GM12878 (cell line): ENCODE measurements around the gene ELMO2. TPM values are rescaled to one million over a fixed set of nuclear protein-coding genes. Genes with fewer than 3 reads are reported as not detected.

Experiments
- BACH1 ChIP-seq: fragments of 450-650 bp; IDR thresholded peaks from 2 replicates; pipeline ENCODE4 v1.6.1; 2017; ENCODE audit warnings: mild to moderate bottlenecking, borderline replicate concordance
- BCL11A ChIP-seq: IDR thresholded peaks from 2 replicates; pipeline ENCODE4 v1.6.1; 2011; ENCODE audit warnings: low read depth, low read length
- BHLHE40 ChIP-seq, 2 experiments: fragments of 450-650 bp in 1 of 2; IDR thresholded peaks; 2 replicates each; pipeline ENCODE4 v1.6.1; 2011 to 2017; ENCODE audit warnings: low read depth in 2 of 2, borderline replicate concordance in 1 of 2, improper control_type of control experiment in 1 of 2, low read length in 1 of 2, mild to moderate bottlenecking in 1 of 2
- EED ChIP-seq: sonication (generic); IDR thresholded peaks from 2 replicates; pipeline ENCODE4 v1.6.1; 2016; ENCODE audit warnings: antibody characterized with exemption, low read depth
- FOXK2 ChIP-seq: fragments of 450-650 bp; IDR thresholded peaks from 2 replicates; pipeline ENCODE4 v1.6.1; 2017; ENCODE audit warnings: mild to moderate bottlenecking, moderate library complexity
- GATAD2B ChIP-seq: fragments of 450-650 bp; conservative IDR thresholded peaks from 2 replicates; pipeline ENCODE4 v1.6.1; 2017; ENCODE audit warnings: low read depth, mild to moderate bottlenecking, moderate library complexity
- JUNB ChIP-seq: IDR thresholded peaks from 2 replicates; pipeline ENCODE4 v1.6.1; 2016; ENCODE audit warnings: antibody characterized with exemption, mild to moderate bottlenecking
- LARP7 ChIP-seq: fragments of 450-650 bp; IDR thresholded peaks from 2 replicates; pipeline ENCODE4 v1.6.1; 2017; ENCODE audit warnings: mild to moderate bottlenecking
- PAX5 ChIP-seq: IDR thresholded peaks from 2 replicates; pipeline ENCODE4 v1.6.1; 2011; ENCODE audit warnings: low read depth, low read length, borderline replicate concordance
- SIX5 ChIP-seq: IDR thresholded peaks from 2 replicates; pipeline ENCODE4 v1.6.1; 2011; ENCODE audit warnings: mild to moderate bottlenecking, low read depth, low read length, moderate library complexity; ENCODE audit not compliant: severe bottlenecking
- SP1 ChIP-seq: IDR thresholded peaks from one replicate; pipeline ENCODE4 v1.6.1; 2011; ENCODE audit warnings: low read depth, low read length
- SREBF2 ChIP-seq: IDR thresholded peaks from 2 replicates; pipeline ENCODE4 v1.6.1; 2012; ENCODE audit warnings: mild to moderate bottlenecking, low read length
- TCF12 ChIP-seq: IDR thresholded peaks from 2 replicates; pipeline ENCODE4 v1.6.1; 2011; ENCODE audit warnings: low read depth, mild to moderate bottlenecking, low read length
- TCF7 ChIP-seq: IDR thresholded peaks from 2 replicates; pipeline ENCODE4 v1.6.1; 2014; ENCODE audit warnings: antibody characterized with exemption, borderline replicate concordance
- ZBED1 ChIP-seq: IDR thresholded peaks from 2 replicates; pipeline ENCODE4 v1.6.1; 2016; ENCODE audit warnings: borderline replicate concordance
- ZNF217 ChIP-seq: fragments of 450-650 bp; IDR thresholded peaks from 2 replicates; pipeline ENCODE4 v1.6.1; 2017; ENCODE audit warnings: antibody characterized with exemption, mild to moderate bottlenecking
- ZNF274 ChIP-seq: IDR thresholded peaks from one replicate; pipeline ENCODE4 v1.8.0; 2011; ENCODE audit not compliant: insufficient read length, insufficient read depth
- ZNF384 ChIP-seq: IDR thresholded peaks from 2 replicates; pipeline ENCODE4 v1.6.1; 2012; ENCODE audit warnings: low read depth, mild to moderate bottlenecking, low read length, improper control_type of control experiment, borderline replicate concordance
- polyA plus RNA-seq, 11 experiments: library from polyadenylated mRNA; depleted of rRNA in 4 of 11; unstranded in 6 of 11; stranded (reverse) in 5 of 11; fragments of >200 nt; fragmentation: Nextera tagmentation in 4 of 11; fragmentation: Illumina TruSeq in 1 of 11; extraction: Ambion mirVana in 4 of 11; extraction: Trizol in 1 of 11; gene quantifications; 1 replicate in 1 of 11; 2 replicates in 10 of 11; pipeline versions ENCODE4 v1.2.1 to v1.2.3, GENCODE V29; 2011 to 2016; ENCODE audit warnings: inconsistent platforms in 2 of 11, missing spikeins in 2 of 11, low read depth in 1 of 11
- total RNA-seq, 4 experiments: library from RNA; depleted of rRNA in 3 of 4; stranded (reverse); fragments of >200 nt in 3 of 4; fragmentation: Illumina TruSeq in 1 of 4; extraction: Trizol in 1 of 4; gene quantifications; 2 replicates each; pipeline versions ENCODE4 v1.2.1 to v1.2.3, GENCODE V29; 2013 to 2021
- TF ChIP-seq, protein P1 (sequence below): fragments of 450-650 bp; IDR thresholded peaks from 2 replicates; pipeline ENCODE4 v1.6.1; 2017; ENCODE audit warnings: mild to moderate bottlenecking, low read depth, inconsistent platforms; ENCODE audit not compliant: poor library complexity, severe bottlenecking
- TF ChIP-seq, protein P2 (sequence below): fragments of 450-650 bp; IDR thresholded peaks from 2 replicates; pipeline ENCODE4 v1.6.1; 2016; ENCODE audit warnings: mild to moderate bottlenecking
- TF ChIP-seq, protein P3 (sequence below): IDR thresholded peaks from 2 replicates; pipeline ENCODE4 v1.6.1; 2011; ENCODE audit warnings: low read depth, mild to moderate bottlenecking, low read length, moderate library complexity, borderline replicate concordance; ENCODE audit errors: extremely low read depth
- TF ChIP-seq, protein P4 (sequence below): IDR thresholded peaks from 2 replicates; pipeline ENCODE4 v1.6.1; 2011; ENCODE audit warnings: mild to moderate bottlenecking, low read depth, low read length, moderate library complexity; ENCODE audit not compliant: insufficient replicate concordance
- TF ChIP-seq, protein P5 (sequence below): fragments of 450-650 bp; IDR thresholded peaks from 2 replicates; pipeline ENCODE4 v1.6.1; 2017; ENCODE audit warnings: mild to moderate bottlenecking, moderate library complexity

Gene ELMO2
- total and polyA plus RNA-seq, 10 of the 15 experiments (the other 5 are each of a cell fraction or from before 2014, with no cell fraction given) = 14.2 to 40.2 (median 37.6) TPM

DNA sequence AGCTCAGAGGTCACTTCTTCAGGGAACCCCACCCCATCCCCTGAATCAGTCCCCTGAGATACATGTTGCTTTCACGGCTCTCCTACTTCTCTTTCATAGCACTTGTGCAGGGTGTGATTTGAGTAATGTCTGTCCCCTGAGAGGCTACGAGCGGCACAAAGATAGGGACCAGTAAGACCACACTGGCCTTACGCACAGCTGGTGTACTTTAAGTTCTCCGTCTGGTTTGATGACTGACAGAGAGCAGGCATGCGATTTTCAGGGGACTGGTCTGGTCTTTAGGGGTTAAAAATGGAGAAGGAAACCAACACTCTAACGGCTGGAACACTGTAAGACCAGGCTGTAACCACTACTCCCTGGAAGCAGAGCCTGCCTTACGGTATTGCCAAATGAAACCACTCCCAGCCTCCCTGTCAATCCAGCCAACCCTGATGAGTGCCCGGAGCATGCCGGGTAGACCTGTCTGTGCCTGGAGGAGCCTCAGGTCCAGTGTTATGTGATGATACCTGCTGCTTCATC is 47.1 kb downstream of the ELMO2 start (continued):
- TF ChIP-seq, protein P1, sequence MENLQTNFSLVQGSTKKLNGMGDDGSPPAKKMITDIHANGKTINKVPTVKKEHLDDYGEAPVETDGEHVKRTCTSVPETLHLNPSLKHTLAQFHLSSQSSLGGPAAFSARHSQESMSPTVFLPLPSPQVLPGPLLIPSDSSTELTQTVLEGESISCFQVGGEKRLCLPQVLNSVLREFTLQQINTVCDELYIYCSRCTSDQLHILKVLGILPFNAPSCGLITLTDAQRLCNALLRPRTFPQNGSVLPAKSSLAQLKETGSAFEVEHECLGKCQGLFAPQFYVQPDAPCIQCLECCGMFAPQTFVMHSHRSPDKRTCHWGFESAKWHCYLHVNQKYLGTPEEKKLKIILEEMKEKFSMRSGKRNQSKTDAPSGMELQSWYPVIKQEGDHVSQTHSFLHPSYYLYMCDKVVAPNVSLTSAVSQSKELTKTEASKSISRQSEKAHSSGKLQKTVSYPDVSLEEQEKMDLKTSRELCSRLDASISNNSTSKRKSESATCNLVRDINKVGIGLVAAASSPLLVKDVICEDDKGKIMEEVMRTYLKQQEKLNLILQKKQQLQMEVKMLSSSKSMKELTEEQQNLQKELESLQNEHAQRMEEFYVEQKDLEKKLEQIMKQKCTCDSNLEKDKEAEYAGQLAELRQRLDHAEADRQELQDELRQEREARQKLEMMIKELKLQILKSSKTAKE = peak; percentile 89
- peak; percentile 93 for TF ChIP-seq JUNB
- TF ChIP-seq ZNF274 = no peak
- peak; percentile 93 for TF ChIP-seq TCF12
- TF ChIP-seq SIX5 = no peak
- TF ChIP-seq TCF7 = 0 out of 2 replicates have a peak, but pooled peaks have one; percentile 32
- TF ChIP-seq ZNF384 = no peak
- peak; percentile 71 for TF ChIP-seq BHLHE40 (IDR thresholded peaks at IDR 0.05; ENCODE audit: borderline replicate concordance in 1 of 2, low read depth in 2 of 2, low read length in 1 of 2)
- no peak for TF ChIP-seq FOXK2
- peak; percentile 93 for TF ChIP-seq BCL11A
- TF ChIP-seq, protein P2, sequence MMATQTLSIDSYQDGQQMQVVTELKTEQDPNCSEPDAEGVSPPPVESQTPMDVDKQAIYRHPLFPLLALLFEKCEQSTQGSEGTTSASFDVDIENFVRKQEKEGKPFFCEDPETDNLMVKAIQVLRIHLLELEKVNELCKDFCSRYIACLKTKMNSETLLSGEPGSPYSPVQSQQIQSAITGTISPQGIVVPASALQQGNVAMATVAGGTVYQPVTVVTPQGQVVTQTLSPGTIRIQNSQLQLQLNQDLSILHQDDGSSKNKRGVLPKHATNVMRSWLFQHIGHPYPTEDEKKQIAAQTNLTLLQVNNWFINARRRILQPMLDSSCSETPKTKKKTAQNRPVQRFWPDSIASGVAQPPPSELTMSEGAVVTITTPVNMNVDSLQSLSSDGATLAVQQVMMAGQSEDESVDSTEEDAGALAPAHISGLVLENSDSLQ = peak; percentile 94
- no peak for TF ChIP-seq LARP7
- peak; percentile 16; the same call in 1 of the 2 replicates for TF ChIP-seq BACH1
- no peak for TF ChIP-seq SREBF2
- TF ChIP-seq, protein P3, sequence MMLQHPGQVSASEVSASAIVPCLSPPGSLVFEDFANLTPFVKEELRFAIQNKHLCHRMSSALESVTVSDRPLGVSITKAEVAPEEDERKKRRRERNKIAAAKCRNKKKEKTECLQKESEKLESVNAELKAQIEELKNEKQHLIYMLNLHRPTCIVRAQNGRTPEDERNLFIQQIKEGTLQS = no peak
- TF ChIP-seq, protein P4, sequence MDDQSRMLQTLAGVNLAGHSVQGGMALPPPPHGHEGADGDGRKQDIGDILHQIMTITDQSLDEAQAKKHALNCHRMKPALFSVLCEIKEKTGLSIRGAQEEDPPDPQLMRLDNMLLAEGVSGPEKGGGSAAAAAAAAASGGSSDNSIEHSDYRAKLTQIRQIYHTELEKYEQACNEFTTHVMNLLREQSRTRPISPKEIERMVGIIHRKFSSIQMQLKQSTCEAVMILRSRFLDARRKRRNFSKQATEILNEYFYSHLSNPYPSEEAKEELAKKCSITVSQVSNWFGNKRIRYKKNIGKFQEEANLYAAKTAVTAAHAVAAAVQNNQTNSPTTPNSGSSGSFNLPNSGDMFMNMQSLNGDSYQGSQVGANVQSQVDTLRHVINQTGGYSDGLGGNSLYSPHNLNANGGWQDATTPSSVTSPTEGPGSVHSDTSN = peak; percentile 86
- TF ChIP-seq ZBED1 = peak; percentile 73; the same call in 1 of the 2 replicates
- TF ChIP-seq GATAD2B = peak; percentile 68; the same call in 1 of the 2 replicates
- TF ChIP-seq SP1 = peak; percentile 21
- TF ChIP-seq EED = peak; percentile 71; the same call in 1 of the 2 replicates
- no peak for TF ChIP-seq ZNF217
- TF ChIP-seq, protein P5, sequence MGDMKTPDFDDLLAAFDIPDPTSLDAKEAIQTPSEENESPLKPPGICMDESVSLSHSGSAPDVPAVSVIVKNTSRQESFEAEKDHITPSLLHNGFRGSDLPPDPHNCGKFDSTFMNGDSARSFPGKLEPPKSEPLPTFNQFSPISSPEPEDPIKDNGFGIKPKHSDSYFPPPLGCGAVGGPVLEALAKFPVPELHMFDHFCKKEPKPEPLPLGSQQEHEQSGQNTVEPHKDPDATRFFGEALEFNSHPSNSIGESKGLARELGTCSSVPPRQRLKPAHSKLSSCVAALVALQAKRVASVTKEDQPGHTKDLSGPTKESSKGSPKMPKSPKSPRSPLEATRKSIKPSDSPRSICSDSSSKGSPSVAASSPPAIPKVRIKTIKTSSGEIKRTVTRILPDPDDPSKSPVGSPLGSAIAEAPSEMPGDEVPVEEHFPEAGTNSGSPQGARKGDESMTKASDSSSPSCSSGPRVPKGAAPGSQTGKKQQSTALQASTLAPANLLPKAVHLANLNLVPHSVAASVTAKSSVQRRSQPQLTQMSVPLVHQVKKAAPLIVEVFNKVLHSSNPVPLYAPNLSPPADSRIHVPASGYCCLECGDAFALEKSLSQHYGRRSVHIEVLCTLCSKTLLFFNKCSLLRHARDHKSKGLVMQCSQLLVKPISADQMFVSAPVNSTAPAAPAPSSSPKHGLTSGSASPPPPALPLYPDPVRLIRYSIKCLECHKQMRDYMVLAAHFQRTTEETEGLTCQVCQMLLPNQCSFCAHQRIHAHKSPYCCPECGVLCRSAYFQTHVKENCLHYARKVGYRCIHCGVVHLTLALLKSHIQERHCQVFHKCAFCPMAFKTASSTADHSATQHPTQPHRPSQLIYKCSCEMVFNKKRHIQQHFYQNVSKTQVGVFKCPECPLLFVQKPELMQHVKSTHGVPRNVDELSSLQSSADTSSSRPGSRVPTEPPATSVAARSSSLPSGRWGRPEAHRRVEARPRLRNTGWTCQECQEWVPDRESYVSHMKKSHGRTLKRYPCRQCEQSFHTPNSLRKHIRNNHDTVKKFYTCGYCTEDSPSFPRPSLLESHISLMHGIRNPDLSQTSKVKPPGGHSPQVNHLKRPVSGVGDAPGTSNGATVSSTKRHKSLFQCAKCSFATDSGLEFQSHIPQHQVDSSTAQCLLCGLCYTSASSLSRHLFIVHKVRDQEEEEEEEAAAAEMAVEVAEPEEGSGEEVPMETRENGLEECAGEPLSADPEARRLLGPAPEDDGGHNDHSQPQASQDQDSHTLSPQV = no peak
- TF ChIP-seq PAX5 = peak; percentile 79
